Activated T-helper 2 cell treated with anti-CD3 and anti-CD28 coated beads, Interferon-gamma antibody, Interleukin-2, Interleukin-4, amounts not matched to agents 10 μg/mL and 5 μg/mL and 100 μg/mL, durations not matched to agents 14 hours and 24 hours and 36 hours (primary cell): ENCODE measurements around the gene CELA2B. TPM values are rescaled to one million over a fixed set of nuclear protein-coding genes. Genes with fewer than 3 reads are reported as not detected.
"Not testable (repeated sequence)": the region's sequence is repeated elsewhere in the genome, so short reads cannot be mapped to it uniquely, and the experiment has no call there.

ENCODE experiments used
- DNase-seq: peaks from one replicate; pipeline ENCODE4 v3.0.0; 2021; ENCODE audit warnings: low spot score
- H3K27ac Mint-ChIP-seq: one replicate; pipeline ENCODE4 v1.8.0; 2021; ENCODE audit warnings: mixed read lengths
- H3K27me3 Mint-ChIP-seq: one replicate; pipeline ENCODE4 v1.8.0; 2021; ENCODE audit warnings: low read depth, mixed read lengths
- H3K36me3 Mint-ChIP-seq: one replicate; pipeline ENCODE4 v1.8.0; 2021; ENCODE audit warnings: low read depth, mixed read lengths
- H3K4me1 Mint-ChIP-seq: one replicate; pipeline ENCODE4 v1.8.0; 2021; ENCODE audit warnings: low read depth, mixed read lengths
- H3K4me3 Mint-ChIP-seq: one replicate; pipeline ENCODE4 v1.8.0; 2021; ENCODE audit warnings: low read depth, mild to moderate bottlenecking, moderate library complexity, mixed read lengths
- H3K9me3 Mint-ChIP-seq: one replicate; pipeline ENCODE4 v1.8.0; 2021; ENCODE audit warnings: mixed read lengths
- intact Hi-C: fragments of 100-400 bp; cut with micrococcal nuclease; formaldehyde crosslinking; loops from one replicate; pipeline ENCODE4 v1.15.1; 2023
- total RNA-seq: library from RNA; stranded (reverse); gene quantifications from 2 replicates; pipeline ENCODE4 v1.2.3, GENCODE V29; 2022

CELA2B gene
- total RNA-seq, 1 donor from 2014 or later, result not detected

- H3K27ac Mint-ChIP-seq, result no peak overlapping the region
- intact Hi-C loops, result no loop called here
- no peak overlapping the region for H3K4me3 Mint-ChIP-seq
- no peaks in the 10 kb centered on the region for H3K4me1 Mint-ChIP-seq
- H3K36me3 Mint-ChIP-seq, result no peaks in the 10 kb centered on the region
- H3K27me3 Mint-ChIP-seq, result peaks cover 5% of the 10 kb centered on the region
- DNase-seq, result no peak
- H3K9me3 Mint-ChIP-seq, result no peaks in the 10 kb centered on the region
Observed at GRCh38 chr1:15451014-15451722, 24.7 kb upstream of the CELA2B start.

DNA sequence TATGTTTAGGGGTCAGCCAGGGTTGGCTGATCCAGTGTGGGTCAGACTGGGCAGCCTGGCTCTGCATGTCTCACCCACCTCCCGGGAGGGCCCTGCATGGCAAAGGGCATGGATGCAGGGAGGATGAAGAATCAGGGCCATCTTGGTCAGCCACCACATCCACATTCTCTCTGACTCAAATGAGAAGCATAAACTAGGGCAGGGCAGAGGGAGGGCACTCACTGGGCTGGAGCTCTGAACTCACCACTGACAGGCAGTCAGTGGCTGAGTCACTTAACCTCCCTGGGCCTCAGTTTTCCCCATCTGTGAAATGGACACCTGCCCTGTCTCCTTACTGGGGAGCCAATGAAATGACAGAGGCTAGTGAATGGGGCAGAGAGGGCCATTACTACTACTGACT lies 23.7 kb upstream of the CELA2B start:
- Mint-ChIP-seq H3K27ac (no peak overlapping the region), H3K9me3 (no peaks in the 10 kb centered on the region), H3K4me3 (no peak overlapping the region), H3K27me3 (peaks cover 5% of the 10 kb centered on the region), H3K4me1 (no peaks in the 10 kb centered on the region), H3K36me3 (no peaks in the 10 kb centered on the region)
- intact Hi-C loops, result no loop called here
- DNase-seq, result no peak

- DNase-seq, result no peak
- intact Hi-C loops, result no loop called here
Observed at GRCh38 chr1:15452866-15453571, 22.9 kb upstream of the CELA2B start.

GRCh38 chr1:15453734-15454133 lies 22.2 kb upstream of the CELA2B start:
- Mint-ChIP-seq H3K9me3 (no peaks in the 10 kb centered on the region), H3K4me1 (no peaks in the 10 kb centered on the region), H3K27ac (no peak overlapping the region), H3K36me3 (no peaks in the 10 kb centered on the region), H3K27me3 (peaks cover 5% of the 10 kb centered on the region), H3K4me3 (no peak overlapping the region)
- no peak for DNase-seq
- intact Hi-C loops, result no loop called here

More at GRCh38 chr1:15452866-15453571, 22.9 kb upstream of the CELA2B start:
- H3K27me3 Mint-ChIP-seq, result peaks cover 5% of the 10 kb centered on the region
- H3K27ac Mint-ChIP-seq, result no peak overlapping the region
- no peaks in the 10 kb centered on the region for H3K4me1 Mint-ChIP-seq
- H3K36me3 Mint-ChIP-seq, result no peaks in the 10 kb centered on the region
- no peaks in the 10 kb centered on the region for H3K9me3 Mint-ChIP-seq
- no peak overlapping the region for H3K4me3 Mint-ChIP-seq

DNA sequence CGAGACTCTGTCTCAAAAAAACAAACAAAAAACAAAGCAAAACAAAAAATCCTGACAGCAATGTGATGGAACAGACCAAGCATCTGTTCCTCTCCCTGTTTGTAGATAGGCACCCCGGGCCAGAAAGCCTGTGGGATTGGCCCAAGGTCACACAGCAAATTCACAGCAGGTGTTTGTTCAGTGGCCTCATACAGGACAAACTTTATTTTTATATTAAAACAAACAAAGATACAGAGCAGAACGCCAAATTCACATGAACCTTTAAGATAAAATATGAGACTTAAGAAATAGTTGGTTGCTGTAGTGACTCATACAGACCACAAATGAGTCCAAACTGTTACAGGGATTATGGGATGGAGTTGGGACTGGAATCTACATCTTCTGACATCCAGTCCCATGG lies 21.6 kb upstream of the CELA2B start:
- intact Hi-C loops, result no loop called here
- Mint-ChIP-seq H3K27ac (no peak overlapping the region), H3K4me3 (no peak overlapping the region), H3K9me3 (no peaks in the 10 kb centered on the region), H3K27me3 (peaks cover 5% of the 10 kb centered on the region), H3K36me3 (no peaks in the 10 kb centered on the region), H3K4me1 (no peaks in the 10 kb centered on the region)
- no peak for DNase-seq

DNA sequence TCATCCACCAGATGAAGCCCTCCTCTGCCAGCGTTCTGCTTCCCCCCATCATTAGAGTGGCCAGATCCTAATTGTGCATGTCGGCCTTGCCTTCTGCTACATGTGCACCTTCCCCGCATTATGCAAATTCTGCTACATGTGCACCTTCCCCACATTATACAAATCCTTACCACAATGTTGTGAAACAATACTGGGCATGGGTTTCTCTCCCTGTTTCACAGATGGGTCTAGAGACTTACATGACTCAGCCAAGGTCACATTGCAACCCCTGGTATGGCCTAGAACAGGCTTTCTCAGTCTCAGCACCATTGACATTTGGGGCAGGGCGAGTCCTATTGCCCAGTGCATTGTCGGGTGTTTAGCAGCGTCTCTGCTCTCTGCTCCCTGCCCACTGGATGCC lies 20.4 kb upstream of the CELA2B start:
- Mint-ChIP-seq H3K4me1 (no peaks in the 10 kb centered on the region), H3K27me3 (no peaks in the 10 kb centered on the region), H3K4me3 (no peak overlapping the region), H3K27ac (no peak overlapping the region), H3K9me3 (no peaks in the 10 kb centered on the region), H3K36me3 (no peaks in the 10 kb centered on the region)
- DNase-seq, result no peak
- intact Hi-C loops, result no loop called here

GRCh38 chr1:15456313-15456954 lies 19.5 kb upstream of the CELA2B start, which contains the start of gene CELA2A:
CELA2A (plus strand) TSS chr1:15456732; CDS start chr1:15456754, 22 bp downstream.
- Mint-ChIP-seq H3K36me3 (no peaks in the 10 kb centered on the region), H3K4me3 (no peak within 1 kb of the TSS), H3K4me1 (no peaks in the 10 kb centered on the region), H3K27ac (no peak within 1 kb of the TSS), H3K27me3 (no peaks in the 10 kb centered on the region), H3K9me3 (no peaks in the 10 kb centered on the region)
- intact Hi-C loops, result no loop called here
- no peak for DNase-seq

GRCh38 chr1:15457585-15457984 lies 18.3 kb upstream of the CELA2B start:
- Mint-ChIP-seq H3K9me3 (no peaks in the 10 kb centered on the region), H3K36me3 (no peaks in the 10 kb centered on the region), H3K4me3 (no peak overlapping the region), H3K27me3 (no peaks in the 10 kb centered on the region), H3K27ac (no peak overlapping the region), H3K4me1 (no peaks in the 10 kb centered on the region)
- DNase-seq, result no peak
- intact Hi-C loops, result no loop called here

- H3K27me3 Mint-ChIP-seq, intact Hi-C loops, H3K4me3 Mint-ChIP-seq, H3K27ac Mint-ChIP-seq, H3K9me3 Mint-ChIP-seq, DNase-seq, H3K36me3 Mint-ChIP-seq, H3K4me1 Mint-ChIP-seq: not testable (repeated sequence)
Observed at GRCh38 chr1:15458388-15458787, 17.5 kb upstream of the CELA2B start.

DNA sequence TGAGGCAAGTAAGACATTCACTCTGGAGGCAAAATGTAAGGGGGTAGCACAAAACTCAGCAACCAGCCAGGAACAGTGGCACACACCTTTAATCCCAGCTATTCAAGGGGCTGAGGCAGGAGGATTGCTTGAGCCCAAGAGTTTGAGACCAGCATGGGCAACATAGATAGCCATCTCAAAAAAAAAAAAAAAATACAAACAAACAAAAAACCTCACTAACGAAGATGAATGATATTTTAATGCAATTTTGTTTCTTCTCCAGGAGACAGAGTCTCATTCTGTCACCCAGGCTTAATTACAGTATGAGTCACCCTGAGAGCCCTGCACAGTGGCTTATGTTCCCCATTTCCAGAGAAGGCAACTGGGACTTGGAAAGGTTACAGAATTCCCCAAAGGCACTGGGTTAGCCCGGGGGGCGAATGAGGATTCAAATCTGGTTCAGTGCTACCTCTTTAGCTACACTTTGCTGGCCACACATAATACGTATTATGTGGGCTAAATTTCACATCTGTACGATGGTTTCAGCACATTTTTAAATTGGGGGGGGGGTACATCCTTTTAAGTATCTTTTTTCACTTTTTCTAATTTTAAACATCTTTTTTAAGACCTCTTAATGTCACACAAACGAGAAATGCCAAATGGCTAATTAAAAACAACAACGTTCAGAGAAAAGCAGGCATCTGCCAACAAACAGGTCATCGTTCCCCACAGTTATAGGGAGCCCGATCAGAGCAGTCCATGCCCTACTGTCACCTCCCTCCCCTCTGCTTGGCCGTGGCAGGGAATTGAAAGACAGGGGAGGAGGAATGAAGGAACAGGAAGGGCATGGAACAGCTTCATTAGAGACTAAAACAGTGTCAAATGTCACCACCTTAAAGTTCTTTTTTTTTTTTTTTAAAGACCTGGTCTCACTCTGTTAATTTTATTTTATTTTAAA lies 15.9 kb upstream of the CELA2B start:
- H3K4me3 Mint-ChIP-seq, result no peak overlapping the region
- peaks cover 3% of the 10 kb centered on the region for H3K27me3 Mint-ChIP-seq
- H3K36me3 Mint-ChIP-seq, result no peaks in the 10 kb centered on the region
- H3K4me1 Mint-ChIP-seq, result no peaks in the 10 kb centered on the region
- intact Hi-C loops, result no loop called here
- no peak for DNase-seq
- no peak overlapping the region for H3K27ac Mint-ChIP-seq
- no peaks in the 10 kb centered on the region for H3K9me3 Mint-ChIP-seq

- no peak overlapping the region for H3K27ac Mint-ChIP-seq
- no peaks in the 10 kb centered on the region for H3K36me3 Mint-ChIP-seq
- H3K27me3 Mint-ChIP-seq, result peaks cover 3% of the 10 kb centered on the region
- H3K4me3 Mint-ChIP-seq, result no peak overlapping the region
- no peaks in the 10 kb centered on the region for H3K4me1 Mint-ChIP-seq
- no peak for DNase-seq
- no peaks in the 10 kb centered on the region for H3K9me3 Mint-ChIP-seq
- intact Hi-C loops, result no loop called here
Observed at GRCh38 chr1:15460708-15461095, 15.2 kb upstream of the CELA2B start.

DNA sequence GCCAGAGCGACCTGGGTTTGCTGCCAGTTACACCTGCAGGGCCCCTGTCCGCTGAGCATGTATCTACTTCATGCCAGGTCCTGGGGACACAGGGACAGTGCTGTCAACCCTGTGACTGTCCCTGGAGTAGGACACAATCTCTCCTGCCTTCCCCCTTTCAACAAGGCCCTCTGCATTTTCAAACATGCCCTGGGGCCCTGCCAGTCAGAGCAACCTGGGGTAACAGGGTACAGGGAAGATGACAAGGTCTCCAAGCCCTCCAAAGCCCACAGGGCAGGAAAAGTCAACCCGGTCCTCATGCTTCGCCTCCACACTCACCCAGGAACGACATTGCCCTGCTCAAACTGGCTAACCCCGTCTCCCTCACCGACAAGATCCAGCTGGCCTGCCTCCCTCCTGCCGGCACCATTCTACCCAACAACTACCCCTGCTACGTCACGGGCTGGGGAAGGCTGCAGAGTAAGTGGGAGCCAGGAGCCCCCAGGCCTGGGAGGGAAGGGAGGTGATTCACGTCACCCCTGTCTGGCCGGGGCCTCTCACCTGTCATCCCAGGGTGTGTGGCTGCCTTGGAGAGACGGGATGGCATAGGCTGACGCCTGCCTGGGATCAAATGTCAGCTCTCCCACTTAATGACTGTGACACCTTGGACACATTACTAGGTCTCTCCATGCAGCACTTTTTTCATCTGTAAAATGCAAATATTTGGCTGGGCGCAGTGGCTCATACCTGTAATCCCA lies 12.7 kb upstream of the CELA2B start:
- H3K9me3 Mint-ChIP-seq, H3K27me3 Mint-ChIP-seq, H3K4me3 Mint-ChIP-seq, H3K4me1 Mint-ChIP-seq, H3K27ac Mint-ChIP-seq, intact Hi-C loops, DNase-seq, H3K36me3 Mint-ChIP-seq: not testable (repeated sequence)
